GM12892 (cell line): Measurements from ENCODE around the gene CSNK1E.

ENCODE experiments used
- POLR2A ChIP-seq: IDR thresholded peaks from 2 replicates; pipeline ENCODE4 v1.6.1; 2011; ENCODE audit warnings: low read depth, low read length, control low read depth
- POLR2AphosphoS5 ChIP-seq: IDR thresholded peaks from 2 replicates; pipeline ENCODE4 v1.6.1; 2011; ENCODE audit warnings: low read depth, low read length, control low read depth

DNA sequence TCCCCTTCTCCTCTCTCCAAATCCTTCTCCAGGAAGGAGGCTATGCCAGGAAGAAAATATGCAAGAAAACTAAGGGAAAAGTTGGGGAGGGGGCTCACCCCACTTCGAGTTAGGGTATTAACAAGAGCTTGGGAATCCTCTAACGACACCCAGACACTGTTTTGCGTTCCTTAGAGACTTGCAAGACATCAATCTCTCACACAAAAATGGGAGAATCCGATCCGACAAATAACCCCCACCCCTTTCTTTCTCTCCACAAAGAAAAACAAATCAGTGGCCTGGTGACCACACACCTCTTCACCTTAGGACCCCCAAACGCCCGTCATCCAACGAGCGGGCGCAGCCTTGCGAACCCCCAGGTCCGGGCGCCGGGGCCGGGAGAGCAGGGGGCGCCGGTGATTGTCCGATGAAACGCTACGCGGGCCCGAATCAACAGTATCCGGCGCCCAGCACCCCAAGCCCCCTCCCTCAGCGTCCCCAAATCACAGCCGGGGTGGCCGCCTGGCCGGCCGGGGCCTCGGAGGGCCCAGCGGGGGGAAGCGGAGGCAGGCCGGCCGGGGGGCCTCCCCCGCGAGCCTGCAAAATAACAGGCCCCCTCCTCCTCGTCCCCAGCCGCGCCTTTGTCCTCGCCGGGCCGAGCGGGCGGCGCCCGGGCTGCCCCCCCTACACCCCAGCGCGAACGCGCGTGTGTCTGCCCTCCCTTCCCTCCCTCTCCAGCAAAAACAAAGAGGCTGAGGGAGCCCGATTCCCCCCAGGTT lies 690 bp downstream of the CSNK1E start:
- peak; percentile 31; the same call in 1 of the 2 replicates for TF ChIP-seq POLR2A
- no peak for TF ChIP-seq POLR2AphosphoS5
